ENCODE results near the gene MPPED1. TPM values are rescaled to one million over a fixed set of nuclear protein-coding genes. Genes with fewer than 3 reads are reported as not detected.
A peak's percentile ranks its signal among the peaks of the same experiment; 100 is the strongest.

Gene MPPED1
- total RNA-seq, 1 donor from 2014 or later = not detected

- peak; percentile 31 for DNase-seq (ENCODE audit: low read depth)
Measured at GRCh38 chr22:43474161-43475101, 62.6 kb downstream of the MPPED1 start.

- no peak for DNase-seq (ENCODE audit: low read depth)
Measured at GRCh38 chr22:43475549-43476076, 63.8 kb downstream of the MPPED1 start.

- no peak for DNase-seq (ENCODE audit: low read depth)
Measured at GRCh38 chr22:43476341-43476740, 64.5 kb downstream of the MPPED1 start.

- DNase-seq (ENCODE audit: low read depth) = no peak
Measured at GRCh38 chr22:43476751-43477725, 65.2 kb downstream of the MPPED1 start.

GRCh38 chr22:43477966-43478365 lies 66.2 kb downstream of the MPPED1 start:
- DNase-seq (ENCODE audit: low read depth) = no peak

- no peak for DNase-seq (ENCODE audit: low read depth)
Measured at GRCh38 chr22:43478621-43479300, 66.9 kb downstream of the MPPED1 start.

GRCh38 chr22:43479301-43479950 lies 67.6 kb downstream of the MPPED1 start:
- no peak for DNase-seq (ENCODE audit: low read depth)

GRCh38 chr22:43479962-43480361 lies 68.1 kb downstream of the MPPED1 start:
- DNase-seq (ENCODE audit: low read depth) = no peak

- DNase-seq (ENCODE audit: low read depth) = no peak
Measured at GRCh38 chr22:43481568-43482317, 69.9 kb downstream of the MPPED1 start.

GRCh38 chr22:43482318-43482625 lies 70.5 kb downstream of the MPPED1 start:
- no peak for DNase-seq (ENCODE audit: low read depth)

GRCh38 chr22:43483266-43483665 lies 71.5 kb downstream of the MPPED1 start:
- DNase-seq (ENCODE audit: low read depth) = no peak

- no peak for DNase-seq (ENCODE audit: low read depth)
Measured at GRCh38 chr22:43483669-43484068, 71.9 kb downstream of the MPPED1 start.

GRCh38 chr22:43484227-43484626 lies 72.4 kb downstream of the MPPED1 start:
- DNase-seq (ENCODE audit: low read depth) = no peak

- DNase-seq (ENCODE audit: low read depth) = no peak
Measured at GRCh38 chr22:43485502-43486089, 73.8 kb downstream of the MPPED1 start.

GRCh38 chr22:43487311-43488030 lies 75.7 kb downstream of the MPPED1 start:
- no peak for DNase-seq (ENCODE audit: low read depth)

- no peak for DNase-seq (ENCODE audit: low read depth)
Measured at GRCh38 chr22:43488031-43488866, 76.4 kb downstream of the MPPED1 start.

- DNase-seq (ENCODE audit: low read depth) = no peak
Measured at GRCh38 chr22:43488937-43489336, 77.1 kb downstream of the MPPED1 start.

GRCh38 chr22:43490311-43490710 lies 78.5 kb downstream of the MPPED1 start:
- no peak for DNase-seq (ENCODE audit: low read depth)
